GM12878 (cell line): Measurements from ENCODE around the gene ZNF732. TPM values are rescaled to one million over a fixed set of nuclear protein-coding genes. Genes with fewer than 3 reads are reported as not detected.

Source experiments
- ATAC-seq: fragments of 200-7000 bp; cut with Tn5 transposase; 3 replicates; pipeline ENCODE4 v1.9.1; 2020; ENCODE audit warnings: mild to moderate bottlenecking, moderate library complexity
- BruUV-seq: library from RNA; stranded (reverse); fragments of 400-500 nt; replicated peaks from 2 replicates; lab custom pipeline; 2021; lab: Mats Ljungman, UMichigan
- CTCF ChIA-PET: fragments of 300-600 bp; sonication (Branson Sonifier 250); formaldehyde crosslinking; extraction: SDS; loops from one replicate; lab custom pipeline; 2021; ENCODE audit warnings: inconsistent platforms; lab: Yijun Ruan, JAX
- POLR2A ChIA-PET: fragments of 350-600 bp; formaldehyde crosslinking; extraction: SDS; loops from one replicate; lab custom pipeline; 2021; ENCODE audit warnings: inconsistent platforms; lab: Charles Lee
- RAD21 ChIA-PET: fragments of 300-600 bp; sonication (Branson Sonifier 250); formaldehyde crosslinking; loops from one replicate; lab custom pipeline; 2023; ENCODE audit warnings: antibody characterized with exemption; ENCODE audit not compliant: unreplicated experiment; lab: Charles Lee
- SMC1A ChIA-PET: fragments of 300-600 bp; sonication (Branson Sonifier 250); formaldehyde crosslinking; loops from one replicate; lab custom pipeline; 2023; ENCODE audit not compliant: unreplicated experiment, uncharacterized antibody; lab: Charles Lee
- DNase-seq: peaks from one replicate; pipeline ENCODE4 v3.0.0-alpha.2; 2011; ENCODE audit warnings: low read depth, low spot score
- FAIRE-seq: peaks from 3 replicates; lab custom pipeline; 2011; peaks lifted over from hg19 to GRCh38; lab: Jason Lieb, UNC
- H2AFZ ChIP-seq: 2 replicates; pipeline ENCODE4 v1.6.0; 2011; ENCODE audit warnings: low read depth, low read length, control low read depth; ENCODE audit not compliant: control insufficient read depth
- H3K27ac ChIP-seq: 2 replicates; pipeline ENCODE4 v1.5.1; 2011; ENCODE audit warnings: control low read depth; ENCODE audit not compliant: control insufficient read depth, insufficient read depth
- H3K27me3 ChIP-seq, 2 experiments: replicated peaks in 1 of 2; 2 replicates each; pipeline versions ENCODE4 v1.6.0 to v1.6.1; 2011; ENCODE audit warnings: low read length in 1 of 2; ENCODE audit not compliant: control insufficient read depth in 2 of 2, insufficient read depth in 2 of 2
- H3K36me3 ChIP-seq, 2 experiments: 2 replicates each; pipeline ENCODE4 v1.5.1; 2011; ENCODE audit warnings: low read length in 1 of 2; ENCODE audit not compliant: control insufficient read depth in 2 of 2, insufficient read depth in 2 of 2
- H3K4me1 ChIP-seq: 2 replicates; pipeline ENCODE4 v1.6.1; 2011; ENCODE audit warnings: mild to moderate bottlenecking, low read length, moderate library complexity, mixed read lengths; ENCODE audit not compliant: control insufficient read depth, insufficient read depth
- H3K4me2 ChIP-seq: 2 replicates; pipeline ENCODE4 v1.6.0; 2011; ENCODE audit warnings: control low read depth; ENCODE audit not compliant: control insufficient read depth, insufficient read depth
- H3K4me3 ChIP-seq: fragments of 200-600 bp; sonication (generic); 2 replicates; pipeline ENCODE4 v1.5.1; 2016
- H3K79me2 ChIP-seq: 2 replicates; pipeline ENCODE4 v1.6.0; 2011; ENCODE audit warnings: low read length; ENCODE audit not compliant: control insufficient read depth, insufficient read depth
- H3K9ac ChIP-seq: 2 replicates; pipeline ENCODE4 v1.8.0; 2011; ENCODE audit warnings: low read length, control low read depth, mixed read lengths; ENCODE audit not compliant: control insufficient read depth, insufficient read depth
- H3K9me3 ChIP-seq: replicated peaks from 3 replicates; pipeline ENCODE4 v1.5.1; 2011; ENCODE audit warnings: mild to moderate bottlenecking, low read length; ENCODE audit not compliant: control insufficient read depth, insufficient read depth
- H4K20me1 ChIP-seq: 2 replicates; pipeline ENCODE4 v1.6.0; 2011; ENCODE audit not compliant: control insufficient read depth, insufficient read depth
- ATF2 ChIP-seq: IDR thresholded peaks from 2 replicates; pipeline ENCODE4 v1.6.1; 2012; ENCODE audit warnings: low read length, inconsistent platforms
- ATF7 ChIP-seq: fragments of 450-650 bp; IDR thresholded peaks from 2 replicates; pipeline ENCODE4 v1.6.1; 2016; ENCODE audit warnings: low read depth, mild to moderate bottlenecking
- CBFB ChIP-seq: IDR thresholded peaks from 2 replicates; pipeline ENCODE4 v1.6.1; 2016; ENCODE audit warnings: antibody characterized with exemption, low read depth
- DPF2 ChIP-seq: fragments of 450-650 bp; IDR thresholded peaks from 2 replicates; pipeline ENCODE4 v1.6.1; 2017; ENCODE audit warnings: mild to moderate bottlenecking
- EED ChIP-seq: sonication (generic); IDR thresholded peaks from 2 replicates; pipeline ENCODE4 v1.6.1; 2016; ENCODE audit warnings: antibody characterized with exemption, low read depth
- ESRRA ChIP-seq: IDR thresholded peaks from 2 replicates; pipeline ENCODE4 v1.6.1; 2012; ENCODE audit warnings: mild to moderate bottlenecking, low read length, improper control_type of control experiment
- GATAD2B ChIP-seq: fragments of 450-650 bp; conservative IDR thresholded peaks from 2 replicates; pipeline ENCODE4 v1.6.1; 2017; ENCODE audit warnings: low read depth, mild to moderate bottlenecking, moderate library complexity
- MLLT1 ChIP-seq: fragments of 450-650 bp; IDR thresholded peaks from 2 replicates; pipeline ENCODE4 v1.6.1; 2016; ENCODE audit warnings: mild to moderate bottlenecking
- MTA3 ChIP-seq: IDR thresholded peaks from 2 replicates; pipeline ENCODE4 v1.6.1; 2012; ENCODE audit warnings: low read length, inconsistent platforms, borderline replicate concordance
- NR2F1 ChIP-seq: fragments of 450-650 bp; conservative IDR thresholded peaks from 2 replicates; pipeline ENCODE4 v1.6.1; 2017; ENCODE audit warnings: mild to moderate bottlenecking
- PAX5 ChIP-seq: IDR thresholded peaks from 2 replicates; pipeline ENCODE4 v1.6.1; 2011; ENCODE audit warnings: low read depth, low read length, borderline replicate concordance
- PKNOX1 ChIP-seq: fragments of 450-650 bp; IDR thresholded peaks from 2 replicates; pipeline ENCODE4 v1.6.1; 2016; ENCODE audit warnings: mild to moderate bottlenecking
- RAD21 ChIP-seq: IDR thresholded peaks from 2 replicates; pipeline ENCODE4 v1.6.1; 2011; ENCODE audit warnings: mild to moderate bottlenecking, low read depth, low read length, moderate library complexity; ENCODE audit not compliant: insufficient read depth
- STAT1 ChIP-seq: fragments of 450-650 bp; conservative IDR thresholded peaks from 2 replicates; pipeline ENCODE4 v1.6.1; 2014; ENCODE audit warnings: antibody characterized with exemption, mild to moderate bottlenecking
- TCF3 ChIP-seq: IDR thresholded peaks from 2 replicates; pipeline ENCODE4 v1.6.1; 2012; ENCODE audit warnings: low read depth, mild to moderate bottlenecking, low read length, borderline replicate concordance; ENCODE audit not compliant: insufficient read depth
- TCF7 ChIP-seq: IDR thresholded peaks from 2 replicates; pipeline ENCODE4 v1.6.1; 2014; ENCODE audit warnings: antibody characterized with exemption, borderline replicate concordance
- ZBTB33 ChIP-seq: fragments of 450-650 bp; IDR thresholded peaks from 2 replicates; pipeline ENCODE4 v1.6.1; 2017; ENCODE audit warnings: mild to moderate bottlenecking
- ZSCAN29 ChIP-seq: fragments of 450-650 bp; IDR thresholded peaks from 2 replicates; pipeline ENCODE4 v1.6.1; 2017; ENCODE audit warnings: mild to moderate bottlenecking, moderate library complexity
- WGBS: methylation state at CpG from one replicate; pipeline ENCODE4 v1.1.6; 2016; ENCODE audit warnings: low lambda C conversion rate; ENCODE audit not compliant: insufficient replicate concordance, insufficient coverage; ENCODE audit errors: missing lambda C conversion rate; 5-methylcytosine and 5-hydroxymethylcytosine counted together
- in situ Hi-C: fragments of 300-500 bp; cut with MboI; formaldehyde crosslinking; loops from 9 replicates; pipeline ENCODE4 v1.14.3; 2018; ENCODE audit warnings: mixed read lengths
- intact Hi-C: fragments of 100-400 bp; cut with micrococcal nuclease; formaldehyde crosslinking; loops from one replicate; pipeline ENCODE4 v1.14.2; 2022; ENCODE audit not compliant: unreplicated experiment
- polyA plus RNA-seq, 11 experiments: library from polyadenylated mRNA; depleted of rRNA in 4 of 11; unstranded in 6 of 11; stranded (reverse) in 5 of 11; fragments of >200 nt; fragmentation: Nextera tagmentation in 4 of 11; fragmentation: Illumina TruSeq in 1 of 11; extraction: Ambion mirVana in 4 of 11; extraction: Trizol in 1 of 11; gene quantifications; 1 replicate in 1 of 11; 2 replicates in 10 of 11; pipeline versions ENCODE4 v1.2.1 to v1.2.3, GENCODE V29; 2011 to 2016; ENCODE audit warnings: inconsistent platforms in 2 of 11, missing spikeins in 2 of 11, low read depth in 1 of 11
- total RNA-seq, 4 experiments: library from RNA; depleted of rRNA in 3 of 4; stranded (reverse); fragments of >200 nt in 3 of 4; fragmentation: Illumina TruSeq in 1 of 4; extraction: Trizol in 1 of 4; gene quantifications; 2 replicates each; pipeline versions ENCODE4 v1.2.1 to v1.2.3, GENCODE V29; 2013 to 2021
- TF ChIP-seq, protein P1 (sequence below): fragments of 450-650 bp; IDR thresholded peaks from 2 replicates; pipeline ENCODE4 v1.6.1; 2017; ENCODE audit warnings: low read depth, mild to moderate bottlenecking, moderate library complexity

ZNF732 gene
- total and polyA plus RNA-seq, 10 of the 15 experiments (the other 5 are each of a cell fraction or from before 2014, with no cell fraction given) = not detected

- Histone ChIP-seq H3K79me2 (no peaks in the 10 kb centered on the region), H3K4me1 (no peaks in the 10 kb centered on the region), H3K9ac (no peak overlapping the region), H3K27me3 (no peaks in the 10 kb centered on the region), H3K27ac (no peak overlapping the region), H4K20me1 (no peaks in the 10 kb centered on the region), H3K36me3 (no peaks in the 10 kb centered on the region), H3K9me3 (peaks cover 14% of the 10 kb centered on the region), H2AFZ (no peak overlapping the region), H3K4me3 (no peak overlapping the region), H3K4me2 (no peak overlapping the region)
- intact Hi-C loops = no loop called here
- DNase-seq = peak; percentile 73
- no TSS peak for BruUV-seq
- WGBS = 0% methylated on average over 3 of the region's 3 CpGs
- RAD21 ChIA-PET = no interaction called here
- SMC1A ChIA-PET = no interaction called here
- CTCF ChIA-PET = no interaction called here
- ATAC-seq = peak; percentile 76
- in situ Hi-C loops = no loop called here
- POLR2A ChIA-PET = no interaction called here
- FAIRE-seq = peak; percentile 54
- TF ChIP-seq RAD21 (no peak), ESRRA (no peak), NR2F1 (peak; percentile 93), DPF2 (peak; percentile 59; the same call in 1 of the 2 replicates), MTA3 (no peak), PKNOX1 (peak; percentile 80), GATAD2B (0 out of 2 replicates have a peak, but pooled peaks have one; percentile 28), EED (peak; percentile 66; the same call in 1 of the 2 replicates), TCF7 (no peak), CBFB (peak; percentile 63; the same call in 1 of the 2 replicates), TCF3 (peak; percentile 75), ATF7 (peak; percentile 88), ZSCAN29 (no peak), STAT1 (no peak), ZBTB33 (no peak), MLLT1 (peak; percentile 62; the same call in 1 of the 2 replicates), PAX5 (peak; percentile 80; the same call in 1 of the 2 replicates), ATF2 (peak; percentile 74)
- TF ChIP-seq, protein P1, sequence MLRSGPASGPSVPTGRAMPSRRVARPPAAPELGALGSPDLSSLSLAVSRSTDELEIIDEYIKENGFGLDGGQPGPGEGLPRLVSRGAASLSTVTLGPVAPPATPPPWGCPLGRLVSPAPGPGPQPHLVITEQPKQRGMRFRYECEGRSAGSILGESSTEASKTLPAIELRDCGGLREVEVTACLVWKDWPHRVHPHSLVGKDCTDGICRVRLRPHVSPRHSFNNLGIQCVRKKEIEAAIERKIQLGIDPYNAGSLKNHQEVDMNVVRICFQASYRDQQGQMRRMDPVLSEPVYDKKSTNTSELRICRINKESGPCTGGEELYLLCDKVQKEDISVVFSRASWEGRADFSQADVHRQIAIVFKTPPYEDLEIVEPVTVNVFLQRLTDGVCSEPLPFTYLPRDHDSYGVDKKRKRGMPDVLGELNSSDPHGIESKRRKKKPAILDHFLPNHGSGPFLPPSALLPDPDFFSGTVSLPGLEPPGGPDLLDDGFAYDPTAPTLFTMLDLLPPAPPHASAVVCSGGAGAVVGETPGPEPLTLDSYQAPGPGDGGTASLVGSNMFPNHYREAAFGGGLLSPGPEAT = 0 out of 2 replicates have a peak, but pooled peaks have one; percentile 33
Measured at GRCh38 chr4:306551-306961, 1.3 kb upstream of the ZNF732 start.
